Cerebellar nuclear complex (tissue), 1 donor: Measurements from ENCODE around the gene PDE4B.
"Not testable (repeated sequence)": the region's sequence is repeated elsewhere in the genome, so short reads cannot be mapped to it uniquely, and the experiment has no call there.

Experiments
- DNase-seq, 2 experiments: peaks; one replicate each; lab custom pipeline; 2025; lab: John Stamatoyannopoulos, UW

PDE4B gene

DNA sequence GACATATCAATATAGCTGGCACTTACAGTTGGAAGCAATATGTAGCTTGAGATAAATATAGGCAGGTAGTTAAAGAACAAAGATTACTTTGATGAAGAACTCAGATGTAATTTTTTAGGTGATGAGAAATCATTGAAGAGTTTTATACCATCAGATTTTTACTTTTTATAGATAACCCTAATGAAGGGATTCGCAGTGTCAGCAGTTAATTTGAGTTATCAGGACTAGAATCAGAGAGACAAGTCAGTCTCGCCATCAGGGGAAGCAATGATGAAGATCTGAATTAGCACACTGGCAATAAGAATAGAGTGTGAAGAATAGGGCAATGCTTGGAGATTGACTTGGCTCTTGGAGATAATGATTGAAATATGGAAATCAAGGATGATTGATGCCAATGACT, 342.5 kb downstream of the PDE4B start:
- DNase-seq = no peak

DNA sequence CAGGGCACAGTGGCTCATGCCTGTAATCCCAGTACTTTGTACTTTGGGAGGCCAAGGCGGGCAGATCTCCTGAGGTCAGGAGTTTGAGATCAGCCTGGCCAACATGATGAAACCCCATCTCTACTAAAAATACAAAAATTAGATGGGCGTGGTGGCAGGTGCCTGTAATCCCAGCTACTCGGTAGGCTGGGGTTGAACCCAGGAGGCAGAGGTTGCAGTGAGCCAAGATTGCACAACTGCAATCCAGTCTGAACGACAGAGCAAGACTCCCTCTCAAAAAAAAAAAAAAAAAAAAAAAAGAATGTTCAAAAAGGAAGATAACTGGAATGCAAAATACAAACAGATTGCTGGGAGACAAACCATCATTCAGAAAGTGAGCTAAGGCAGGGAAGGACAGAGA, 343.7 kb downstream of the PDE4B start:
- DNase-seq = not testable (repeated sequence)

DNA sequence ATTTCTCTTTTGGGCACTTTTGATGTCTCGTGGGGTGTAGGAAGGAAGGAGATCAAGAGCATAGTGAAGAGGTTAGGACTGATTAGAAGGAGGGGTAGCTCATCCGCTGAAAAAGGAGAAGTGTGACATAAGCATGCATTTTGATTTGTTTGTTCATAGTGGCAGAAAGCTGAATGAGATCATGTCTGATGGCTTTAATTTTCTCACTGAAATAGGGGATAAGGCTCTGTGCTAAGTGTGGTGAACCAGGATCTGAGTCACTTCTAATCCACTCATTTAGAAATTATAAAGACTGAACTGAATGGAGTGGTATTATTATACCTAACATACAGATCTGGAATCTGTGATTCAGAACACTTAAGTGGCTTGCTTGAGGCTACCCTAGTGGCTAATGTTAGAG, 344.5 kb downstream of the PDE4B start:
- DNase-seq = no peak

DNA sequence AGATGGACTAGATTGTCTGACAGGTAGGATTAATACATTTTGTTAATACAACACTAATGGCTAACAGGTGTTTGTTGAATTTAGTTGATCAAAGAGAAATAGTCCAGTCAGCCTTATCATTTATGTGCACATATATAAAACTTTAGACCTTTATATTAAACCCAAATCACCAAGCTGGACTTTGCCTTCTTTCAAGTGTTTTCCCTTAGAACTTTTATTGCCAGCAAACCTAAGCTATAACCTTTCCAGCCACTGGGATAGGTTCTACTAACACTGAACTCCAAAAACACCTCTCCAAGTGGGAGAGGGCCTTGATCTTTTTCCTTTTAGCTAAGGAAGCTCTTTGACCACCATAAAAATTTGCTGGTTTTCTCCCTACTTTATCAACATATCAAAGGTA, 345.9 kb downstream of the PDE4B start:
- DNase-seq = no peak

DNA sequence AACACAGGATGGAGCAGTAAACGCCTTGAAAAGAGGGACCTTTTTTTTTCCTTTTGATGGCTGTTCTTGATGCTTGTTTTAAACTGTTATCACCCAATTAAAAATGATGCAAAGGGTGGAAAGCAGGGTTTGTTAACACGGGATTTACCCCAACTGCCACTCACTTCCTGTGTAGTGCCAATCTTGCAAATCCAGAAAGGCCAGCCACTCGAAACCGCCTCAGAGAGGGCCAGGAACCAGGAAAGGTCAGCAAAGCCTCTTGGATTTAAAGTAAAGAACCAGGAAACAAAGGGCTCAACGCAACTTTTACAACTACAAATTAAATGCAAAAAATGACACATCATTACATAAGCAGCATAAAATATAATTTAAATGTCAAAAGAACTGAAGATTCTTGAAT, 347.4 kb downstream of the PDE4B start:
- no peak for DNase-seq

DNA sequence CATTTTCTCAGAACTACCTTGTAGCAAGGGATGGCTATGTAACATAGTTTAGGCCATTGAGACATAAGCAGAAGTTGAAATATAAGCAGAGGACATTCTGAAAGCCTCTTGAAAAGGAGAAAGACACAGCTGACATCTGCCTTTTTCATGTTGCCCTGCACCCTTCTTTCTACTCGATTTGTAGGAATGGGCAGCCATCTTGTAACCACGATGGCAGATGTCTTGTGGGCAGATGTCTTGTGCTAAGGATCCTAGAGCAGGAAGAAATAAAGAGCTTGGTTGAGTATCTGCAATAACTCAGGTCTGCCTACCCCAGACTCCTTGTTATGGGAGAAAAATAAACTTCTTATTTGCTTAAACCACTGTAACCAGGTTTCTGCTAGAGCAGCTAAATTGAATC, 351.0 kb downstream of the PDE4B start:
- DNase-seq = no peak

DNA sequence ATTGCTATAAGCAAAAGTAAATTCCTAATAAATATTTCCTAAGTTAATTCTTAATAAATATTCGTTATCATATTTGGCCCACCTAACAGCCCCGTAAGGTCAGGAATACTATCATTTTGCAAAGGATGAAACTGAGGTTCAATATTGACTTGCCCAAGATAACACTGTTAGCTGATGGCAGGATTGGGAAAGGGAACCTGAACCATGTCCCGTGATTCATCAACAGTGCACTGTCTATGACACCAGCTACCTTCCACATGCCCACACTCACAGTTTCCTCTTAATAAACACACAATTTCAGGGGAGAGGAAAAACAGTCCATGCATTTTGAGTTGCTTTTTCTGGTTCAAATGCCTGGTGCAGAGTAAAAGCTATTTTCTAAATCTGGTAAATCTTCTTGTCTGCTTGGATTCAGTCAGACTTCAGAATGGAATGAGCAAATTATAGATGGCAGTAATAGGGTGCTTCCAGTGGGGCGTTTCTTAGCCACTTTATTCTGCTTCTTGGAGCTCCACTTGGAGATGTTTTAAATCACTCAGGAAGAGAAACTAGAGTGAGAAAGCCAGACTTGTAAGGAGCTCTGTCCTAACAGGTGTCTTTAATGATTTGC, 354.6 kb downstream of the PDE4B start:
- no peak for DNase-seq

DNA sequence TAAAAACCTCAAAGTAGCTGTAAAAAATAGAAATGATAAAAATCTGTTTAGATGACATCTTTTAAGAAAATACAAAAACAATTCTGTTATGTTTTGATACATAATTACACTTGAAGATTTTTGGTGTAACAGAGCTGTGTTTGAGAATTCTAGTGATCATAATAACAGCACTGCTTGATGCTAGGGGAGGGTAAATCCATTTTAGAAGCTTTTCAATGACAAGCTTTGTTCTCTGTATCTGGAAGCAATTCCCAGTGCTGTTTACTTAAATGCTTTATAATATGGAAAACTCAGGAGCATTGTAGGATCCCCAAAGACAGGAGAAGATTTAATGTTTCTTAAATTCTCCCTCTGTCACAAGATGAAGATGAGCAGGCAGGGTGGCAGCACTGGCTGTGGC, 359.3 kb downstream of the PDE4B start:
- no peak for DNase-seq

DNA sequence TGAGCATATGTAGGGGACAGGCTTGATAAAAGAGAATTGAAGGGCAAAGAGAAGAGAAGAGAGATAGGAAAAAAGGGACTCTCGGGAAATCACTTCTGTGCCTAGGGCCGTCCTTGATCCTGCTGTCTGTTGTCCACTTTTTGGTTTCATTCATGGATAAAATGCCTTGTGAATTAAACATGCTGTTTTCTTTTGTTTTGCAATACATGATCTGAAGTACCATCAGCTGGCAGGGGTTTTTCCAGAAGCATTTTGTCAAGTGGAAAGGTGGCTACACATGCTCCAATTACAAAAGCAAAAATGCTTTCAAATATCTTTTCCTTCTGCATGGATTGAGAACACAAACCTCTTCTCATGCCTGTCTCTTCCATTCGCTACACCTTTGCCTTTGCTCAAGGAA, 361.7 kb downstream of the PDE4B start:
- no peak for DNase-seq

DNA sequence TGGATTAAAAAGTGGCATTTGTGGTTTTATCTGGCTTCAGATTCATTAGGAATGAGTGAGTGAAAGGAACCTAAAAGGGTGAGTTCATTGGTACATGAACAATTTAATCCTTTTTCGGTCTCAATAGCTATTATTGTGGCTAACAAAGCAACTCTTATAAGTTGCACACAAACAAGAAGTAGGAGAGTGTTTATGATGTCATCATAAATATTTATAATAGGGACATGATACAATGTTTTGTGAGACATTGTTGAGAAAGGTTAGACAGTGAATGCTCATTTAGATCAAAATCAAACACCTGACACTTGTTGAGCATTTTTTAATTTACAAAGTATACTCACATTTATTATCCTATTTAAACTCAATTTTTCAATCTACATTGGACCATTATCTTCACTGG, 363.4 kb downstream of the PDE4B start:
- DNase-seq = no peak

DNA sequence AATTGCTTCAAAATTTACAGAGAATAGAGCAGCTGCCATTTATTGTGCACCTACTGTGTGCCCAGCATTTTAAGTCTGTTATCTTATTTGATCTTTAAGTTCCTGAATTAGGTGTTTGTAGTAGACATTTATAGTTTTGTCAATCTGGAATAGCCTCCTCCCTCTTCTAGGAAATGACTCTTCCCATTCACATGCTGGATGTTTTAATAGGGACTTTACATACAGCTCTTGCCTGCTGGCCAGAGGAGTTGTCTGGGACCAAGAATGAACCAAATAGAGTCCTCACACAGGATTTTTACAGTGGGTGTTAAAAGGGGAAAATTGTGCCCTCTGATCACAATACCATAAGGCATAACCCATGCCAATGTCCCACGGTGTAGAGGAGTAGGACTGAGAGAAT, 367.1 kb downstream of the PDE4B start:
- DNase-seq = no peak

DNA sequence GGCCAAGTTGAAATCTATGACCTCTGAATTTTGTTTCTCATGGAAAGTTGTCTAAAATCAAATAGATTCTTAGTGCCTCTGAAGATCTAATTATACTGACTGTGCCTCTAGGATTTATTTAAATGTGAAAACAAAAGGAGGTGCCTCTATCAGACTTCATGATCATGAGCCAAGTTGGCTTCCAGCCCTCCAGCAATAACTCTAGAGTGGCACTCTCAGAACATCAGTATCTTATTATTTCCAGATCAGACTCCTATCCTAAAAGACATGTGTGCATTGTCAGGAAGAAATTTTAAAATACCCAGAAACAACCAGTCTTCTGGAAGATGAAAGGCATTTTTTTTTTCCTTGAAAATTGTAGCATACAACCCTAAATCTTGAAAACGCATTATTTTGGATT, 368.0 kb downstream of the PDE4B start:
- DNase-seq = no peak

DNA sequence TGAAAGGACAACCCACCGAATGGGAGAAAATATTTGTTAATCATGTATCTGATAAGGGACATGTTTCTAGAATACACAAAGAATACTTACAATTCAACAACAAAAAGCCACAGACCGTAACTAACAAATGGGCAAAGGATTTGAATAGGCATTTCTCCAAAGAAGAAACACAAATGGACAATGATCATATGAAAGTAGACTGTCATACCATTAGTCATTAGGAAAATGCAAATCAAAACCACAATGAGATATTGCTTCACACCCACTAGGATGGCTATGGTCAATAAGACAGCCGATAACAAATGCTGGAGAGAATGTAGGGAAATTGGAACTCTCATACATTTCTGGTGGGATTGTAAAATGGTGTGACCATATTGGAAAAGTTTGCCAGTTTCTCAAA, 374.1 kb downstream of the PDE4B start:
- no peak for DNase-seq

DNA sequence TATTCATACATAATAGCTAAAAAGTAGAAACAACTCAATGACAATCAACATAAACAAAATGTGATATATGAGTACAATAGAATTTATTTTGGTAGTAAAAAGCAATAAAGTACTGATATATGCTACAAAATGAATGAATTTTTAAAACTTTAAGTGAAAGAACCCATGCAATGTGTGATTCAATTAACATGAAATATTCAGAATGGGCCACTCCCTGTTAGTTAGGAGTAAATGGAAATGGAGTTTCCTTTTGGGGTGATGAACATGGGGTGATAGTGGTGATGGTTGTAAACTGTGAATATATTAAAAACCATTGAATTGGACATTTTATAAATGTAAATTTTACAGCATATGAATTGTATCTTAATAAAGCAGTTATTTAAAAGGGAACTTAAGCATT, 374.6 kb downstream of the PDE4B start:
- DNase-seq = no peak

DNA sequence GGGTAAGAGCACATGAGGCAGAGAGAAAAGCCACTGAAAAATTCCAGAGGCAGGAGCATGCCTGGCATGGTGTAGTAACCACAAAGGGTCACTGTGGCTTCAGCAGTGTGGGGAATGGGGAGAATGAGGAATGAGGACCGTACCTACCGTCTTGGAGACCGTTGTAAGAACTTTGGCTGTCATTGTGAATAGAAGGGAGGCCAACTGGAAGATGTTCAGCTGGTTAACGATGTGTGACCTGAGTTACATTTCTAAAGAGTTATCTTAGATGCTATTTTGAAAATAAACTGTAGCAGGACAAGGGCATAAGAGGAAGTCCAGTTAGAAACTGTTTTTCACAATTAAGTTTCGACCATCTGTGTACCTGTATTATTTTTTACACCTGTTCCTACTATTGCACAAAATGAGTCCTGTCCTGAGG, 375.8 kb downstream of the PDE4B start:
- DNase-seq = no peak

DNA sequence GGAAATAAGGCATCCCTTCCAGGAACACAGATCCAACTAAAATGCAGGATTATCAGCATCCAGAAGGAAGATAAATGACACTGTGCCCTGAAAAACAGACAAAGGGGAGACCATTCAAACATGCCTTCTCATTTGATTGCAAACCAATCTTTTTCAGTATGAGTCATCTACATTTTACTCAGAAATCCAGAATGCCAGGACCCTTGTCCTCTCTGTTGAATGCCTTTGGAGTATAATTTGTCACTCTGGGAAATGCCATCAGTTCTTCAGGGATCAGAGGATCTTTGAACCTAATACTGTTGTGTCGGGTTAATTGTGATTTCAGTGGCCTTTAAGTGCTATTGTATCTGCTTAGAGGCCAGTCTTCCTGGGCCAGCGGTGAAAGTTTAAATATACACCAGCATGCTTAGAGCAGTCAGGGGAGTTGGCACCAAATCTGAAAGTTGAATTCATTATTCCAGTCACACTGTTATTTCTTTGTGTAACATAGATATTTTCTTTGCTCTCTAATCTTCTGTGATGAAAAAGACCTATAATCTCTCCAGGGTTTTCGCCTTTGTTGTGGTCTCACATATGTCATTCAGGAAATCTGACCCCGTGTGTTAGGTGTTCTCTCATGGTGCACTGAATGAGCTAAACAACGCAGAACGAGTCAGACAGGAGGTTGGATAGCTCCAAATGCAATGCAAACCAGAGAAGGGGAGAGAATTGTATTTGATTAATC, 376.4 kb downstream of the PDE4B start:
- DNase-seq = no peak

DNA sequence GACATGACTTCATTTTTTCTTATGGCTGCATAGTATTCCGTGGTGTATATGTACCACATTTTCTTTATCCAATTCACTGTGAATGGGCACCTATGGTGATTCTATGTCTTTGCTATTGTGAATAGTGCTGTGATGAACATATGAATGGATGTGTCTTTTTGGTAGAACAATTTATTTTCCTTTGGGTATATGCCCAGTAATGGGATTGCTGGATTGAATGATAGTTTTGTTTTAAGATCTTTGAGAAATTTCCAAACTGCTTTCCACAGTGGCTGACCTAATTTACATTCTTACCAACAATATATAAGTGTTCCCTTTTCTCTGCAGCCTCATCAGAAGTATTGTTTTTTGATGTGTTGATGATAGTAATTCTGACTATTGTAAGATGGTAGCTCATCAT, 379.6 kb downstream of the PDE4B start:
- DNase-seq = no peak

DNA sequence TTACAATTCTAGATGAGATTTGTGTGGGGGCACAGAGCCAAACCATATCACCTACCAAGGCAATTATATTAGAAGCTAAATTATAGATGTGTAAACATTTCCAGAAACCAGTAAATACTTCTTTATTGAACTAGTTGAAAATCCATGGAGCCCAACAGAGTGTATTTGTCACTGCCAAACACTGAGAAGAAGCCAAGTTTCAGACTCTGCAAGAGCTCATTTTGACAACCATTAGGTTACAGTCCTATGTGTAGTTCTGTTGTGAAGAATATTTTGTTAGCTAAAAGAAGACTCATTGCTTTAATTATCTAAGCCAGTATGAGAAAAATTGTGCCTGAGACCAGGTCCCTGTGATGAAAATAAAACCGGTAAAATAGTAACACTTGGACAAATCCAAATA, 382.4 kb downstream of the PDE4B start:
- no peak for DNase-seq

DNA sequence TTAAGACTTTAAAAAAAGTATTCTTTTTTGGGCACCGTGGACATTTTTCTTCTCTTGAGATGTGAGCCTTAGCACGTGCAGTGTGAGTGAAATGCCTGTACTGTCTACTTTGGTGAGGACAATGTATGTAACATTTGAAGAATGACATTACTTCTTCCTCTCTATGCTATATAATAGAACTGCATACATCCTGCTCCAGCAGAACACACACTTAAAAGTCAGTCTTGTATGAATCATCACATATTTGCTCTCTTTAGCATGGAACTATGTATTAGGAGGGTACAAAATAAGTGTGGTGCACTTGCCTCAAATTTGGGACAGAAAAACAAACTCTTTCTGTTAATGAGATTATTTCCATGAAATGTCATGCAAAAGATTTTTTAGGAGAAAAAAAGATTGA, 382.9 kb downstream of the PDE4B start:
- no peak for DNase-seq

DNA sequence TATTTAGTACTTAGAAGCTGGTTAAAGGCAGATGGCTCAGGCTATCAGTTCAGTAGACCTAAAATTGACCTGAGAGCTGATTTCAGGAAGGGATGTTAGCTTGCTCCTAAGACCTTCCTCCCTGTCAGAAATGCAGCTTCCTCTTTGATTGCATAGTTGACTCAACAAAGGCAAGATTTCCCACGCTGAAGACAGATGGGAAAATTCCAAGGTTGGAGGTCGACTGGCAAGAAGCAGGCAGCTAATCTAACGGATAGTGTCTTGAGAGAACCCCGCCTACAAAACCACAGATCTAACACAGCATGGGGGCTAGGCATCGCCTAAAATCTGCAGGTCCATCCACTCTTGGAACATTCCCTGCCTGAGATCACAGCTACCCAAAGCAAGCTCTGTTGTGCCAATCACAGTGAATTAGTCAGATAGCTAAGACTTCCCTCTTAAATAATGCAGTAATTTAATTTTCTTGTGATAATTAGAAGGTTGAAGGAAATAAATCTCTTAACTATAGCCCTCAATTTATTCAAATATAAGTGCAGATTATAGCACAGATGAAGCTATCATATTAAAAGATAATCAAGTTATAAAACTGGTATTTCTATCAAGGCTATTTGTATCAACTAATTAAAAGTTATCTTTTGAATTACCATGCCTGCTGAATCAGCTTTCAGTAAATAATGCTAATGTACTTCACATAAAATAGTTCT, 383.5 kb downstream of the PDE4B start:
- DNase-seq = no peak

DNA sequence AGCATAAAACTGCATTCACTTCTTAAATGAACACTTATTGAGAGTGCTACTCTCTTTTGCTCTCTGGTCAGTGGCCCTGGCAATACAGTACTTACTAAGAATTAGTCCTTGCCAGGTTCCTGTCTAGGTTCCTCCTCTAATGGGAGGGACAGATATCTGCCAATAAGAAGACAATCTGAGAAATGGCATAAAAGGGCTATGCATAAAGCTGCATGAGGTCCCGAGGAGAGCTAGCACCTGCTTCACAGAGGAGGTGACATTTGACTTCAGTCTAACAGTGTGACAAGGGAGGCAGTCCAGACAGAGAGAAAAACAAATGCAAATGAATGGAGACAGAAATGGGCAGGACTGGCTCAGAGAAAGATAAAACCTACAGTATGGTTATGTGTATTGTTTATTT, 384.1 kb downstream of the PDE4B start:
- DNase-seq = no peak

DNA sequence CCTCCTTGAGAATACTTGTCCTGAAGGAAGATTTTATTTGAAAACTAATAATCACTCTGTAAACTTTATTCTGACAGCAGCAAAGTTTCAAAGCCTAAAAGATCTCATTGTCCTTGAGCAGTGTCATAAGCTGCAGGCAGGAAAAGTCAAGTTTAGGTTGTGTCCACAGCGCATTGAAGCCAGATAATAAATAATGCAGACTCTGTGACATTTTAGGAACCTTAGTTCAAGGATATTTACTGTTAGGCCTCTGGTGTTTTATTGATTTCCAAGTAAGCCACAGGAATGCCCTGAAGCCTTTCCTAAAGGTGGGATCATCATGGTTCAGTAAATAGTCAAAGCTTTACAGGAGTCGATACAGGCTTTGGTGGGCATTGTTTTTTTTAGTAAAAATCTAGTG, 384.8 kb downstream of the PDE4B start:
- DNase-seq = no peak

DNA sequence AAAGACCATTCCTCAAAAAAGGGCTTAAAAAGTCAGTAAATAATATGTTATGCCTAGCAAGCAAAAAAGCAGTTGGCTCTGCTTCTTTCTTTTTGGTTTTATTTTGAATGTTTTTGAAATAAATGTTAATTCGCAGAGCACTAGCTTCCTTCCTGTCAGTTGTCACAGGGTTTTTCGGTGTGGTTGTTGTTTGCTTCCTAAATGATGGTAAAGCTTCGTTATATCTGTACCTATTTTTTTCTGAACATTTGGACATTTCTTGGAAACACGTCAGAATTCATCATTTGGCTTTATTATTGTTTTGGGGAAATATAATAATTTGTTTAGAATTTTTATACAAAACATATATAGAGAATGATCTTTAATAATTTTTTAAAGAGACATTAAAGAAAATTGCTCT, 389.3 kb downstream of the PDE4B start:
- no peak for DNase-seq
